GM18526 (cell line): ENCODE data around the gene OR5T1.

Experiments used
- POLR2A ChIP-seq: IDR thresholded peaks from 3 replicates; pipeline ENCODE4 v1.6.1; 2011; ENCODE audit not compliant: insufficient read length; ENCODE audit errors: extremely low read depth

Gene OR5T1

GRCh38 chr11:56273854-56274253 lies at the start of gene OR5T1:
TSS of gene OR5T1 (plus strand) at chr11:56274154. CDS start at chr11:56275639, 1,485 bp downstream.
- no peak for TF ChIP-seq POLR2A

- no peak for TF ChIP-seq POLR2A
Observed at GRCh38 chr11:56234155-56234554, 39.8 kb upstream of the OR5T1 start, which contains the start of gene OR5T2. TSS of gene OR5T2 (minus strand) at chr11:56234255. CDS start at chr11:56233062, 1,193 bp downstream.

GRCh38 chr11:56251954-56252353 lies 22.0 kb upstream of the OR5T1 start, which contains the start of gene OR5T3:
TSS of gene OR5T3 (plus strand) at chr11:56252254. CDS start at chr11:56252254, 0 bp downstream.
- TF ChIP-seq POLR2A = no peak

- TF ChIP-seq POLR2A = no peak
Observed at GRCh38 chr11:56271092-56271491, 2.9 kb upstream of the OR5T1 start.

GRCh38 chr11:56292154-56292553 lies 18.2 kb downstream of the OR5T1 start, which contains the start of gene OR8H1:
TSS of gene OR8H1 (minus strand) at chr11:56292254. CDS start at chr11:56291062, 1,192 bp downstream.
- TF ChIP-seq POLR2A = no peak

- TF ChIP-seq POLR2A = no peak
Observed at GRCh38 chr11:56296898-56297297, 22.9 kb downstream of the OR5T1 start.

- no peak for TF ChIP-seq POLR2A
Observed at GRCh38 chr11:56307836-56308235, 33.9 kb downstream of the OR5T1 start.

- TF ChIP-seq POLR2A = no peak
Observed at GRCh38 chr11:56314844-56315243, 40.9 kb downstream of the OR5T1 start, which contains the start of gene OR8K3. TSS of gene OR8K3 (plus strand) at chr11:56315144. CDS start at chr11:56318307, 3,163 bp downstream.
